DLD1 (cell line): ENCODE results near the gene SH2D4B.

Experiments used
- in situ Hi-C: cut with HindIII; loops from 2 replicates; pipeline ENCODE4 v1.10.0; 2017; ENCODE audit warnings: low sequenced_read_pairs

Gene SH2D4B

GRCh38 chr10:80537736-80538480, at the start of gene SH2D4B:
SH2D4B (plus strand) TSS chr10:80537902; CDS start chr10:80538332, 430 bp downstream.
- in situ Hi-C loops, result no loop called here

- in situ Hi-C loops, result no loop called here
Measured at GRCh38 chr10:80488539-80489066, 49.1 kb upstream of the SH2D4B start.

GRCh38 chr10:80489371-80490112, 48.2 kb upstream of the SH2D4B start:
- in situ Hi-C loops, result no loop called here

GRCh38 chr10:80491251-80492102, 46.2 kb upstream of the SH2D4B start:
- in situ Hi-C loops, result no loop called here

- in situ Hi-C loops, result no loop called here
Measured at GRCh38 chr10:80492848-80493521, 44.7 kb upstream of the SH2D4B start.

GRCh38 chr10:80493522-80494051, 44.1 kb upstream of the SH2D4B start:
- in situ Hi-C loops, result no loop called here

GRCh38 chr10:80496555-80497172, 41.0 kb upstream of the SH2D4B start:
- in situ Hi-C loops, result no loop called here

- in situ Hi-C loops, result no loop called here
Measured at GRCh38 chr10:80497187-80498077, 40.3 kb upstream of the SH2D4B start.

- in situ Hi-C loops, result no loop called here
Measured at GRCh38 chr10:80498078-80498832, 39.4 kb upstream of the SH2D4B start.

- in situ Hi-C loops, result no loop called here
Measured at GRCh38 chr10:80498833-80499741, 38.6 kb upstream of the SH2D4B start.

GRCh38 chr10:80500572-80501380, 36.9 kb upstream of the SH2D4B start:
- in situ Hi-C loops, result no loop called here

- in situ Hi-C loops, result no loop called here
Measured at GRCh38 chr10:80501381-80501912, 36.3 kb upstream of the SH2D4B start.

GRCh38 chr10:80501913-80502521, 35.7 kb upstream of the SH2D4B start:
- in situ Hi-C loops, result no loop called here

GRCh38 chr10:80502621-80503583, 34.8 kb upstream of the SH2D4B start:
- in situ Hi-C loops, result no loop called here
